Fibroblast of skin of scalp (primary cell): ENCODE results near the gene ARFIP2.

Experiments
- DNase-seq: peaks from one replicate; pipeline ENCODE4 v3.0.0-alpha.2; 2013

The ARFIP2 gene

DNA sequence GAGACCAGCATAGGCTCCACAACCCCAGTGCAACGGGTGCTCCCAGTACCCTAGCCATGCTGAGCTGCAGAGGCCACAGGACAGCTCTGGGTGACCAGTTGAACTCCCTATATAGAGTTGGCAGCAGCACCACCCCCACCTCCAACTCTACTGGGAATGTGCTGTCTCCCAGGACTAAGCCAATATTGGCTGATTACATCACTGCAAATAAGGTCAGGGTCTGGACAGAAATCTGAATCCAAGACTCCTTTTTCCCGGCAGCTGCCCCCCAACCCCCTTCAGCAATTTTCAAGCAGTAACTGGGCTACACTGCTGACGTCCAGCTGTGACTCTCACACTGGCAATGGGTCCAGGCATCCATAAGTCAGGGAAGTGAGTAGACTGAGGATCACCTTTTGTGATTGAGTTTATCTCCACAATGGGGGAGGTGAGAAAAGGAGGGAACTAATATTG is 40.2 kb downstream of the ARFIP2 start, which contains the start of gene HPX:
Gene HPX, minus strand, starts transcription at position 82 of the 453 bp plus-strand sequence. Its CDS starts 24 bp downstream, at position 58.
- no peak for DNase-seq

DNA sequence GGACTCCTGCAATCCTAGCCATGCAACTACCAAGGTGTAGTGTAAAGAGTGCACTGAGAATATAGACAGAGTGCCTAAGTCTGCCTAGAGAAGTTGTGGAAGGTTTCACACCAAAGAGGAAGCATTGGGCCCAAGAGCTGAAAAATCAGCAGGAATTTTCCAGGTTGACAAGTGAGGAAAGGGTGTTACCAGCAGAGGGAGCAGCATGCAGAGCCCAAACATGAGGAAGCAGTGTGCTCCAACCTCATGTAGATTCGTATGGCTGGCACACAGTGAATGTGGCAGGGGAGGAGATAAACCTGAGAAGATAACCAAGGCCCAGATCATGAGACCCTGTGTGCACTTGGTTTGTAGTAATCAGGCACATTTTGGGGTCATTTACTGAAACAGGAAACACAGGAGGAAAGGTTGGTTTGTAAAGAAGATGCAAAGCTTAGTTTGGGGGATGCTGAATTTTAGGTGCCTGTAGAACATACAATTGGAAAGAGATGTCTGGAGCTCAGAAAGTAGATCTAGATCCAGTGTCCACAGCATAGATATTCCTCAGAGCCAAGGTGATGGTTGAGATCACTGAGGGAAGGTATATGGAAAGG is 42.1 kb downstream of the ARFIP2 start:
- peak; percentile 57 for DNase-seq

DNA sequence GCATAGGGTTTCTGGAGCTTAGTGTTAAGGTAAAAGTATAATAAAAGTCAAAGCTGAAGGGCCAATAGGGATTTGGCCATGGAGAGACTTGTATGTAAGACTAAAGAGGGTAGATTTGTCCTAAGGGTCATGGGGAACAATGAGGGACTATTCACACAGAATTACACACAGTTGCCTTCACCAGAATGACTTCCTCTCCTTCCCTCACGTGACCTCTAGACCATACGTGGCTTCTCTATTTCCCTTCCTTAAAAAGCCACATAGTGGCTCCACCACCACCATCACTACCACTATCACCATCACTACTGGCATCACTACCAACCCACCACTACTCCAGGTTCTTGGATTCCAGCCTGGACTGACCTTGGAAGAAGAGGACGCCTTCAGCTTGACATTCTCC is 43.1 kb downstream of the ARFIP2 start:
- no peak for DNase-seq

DNA sequence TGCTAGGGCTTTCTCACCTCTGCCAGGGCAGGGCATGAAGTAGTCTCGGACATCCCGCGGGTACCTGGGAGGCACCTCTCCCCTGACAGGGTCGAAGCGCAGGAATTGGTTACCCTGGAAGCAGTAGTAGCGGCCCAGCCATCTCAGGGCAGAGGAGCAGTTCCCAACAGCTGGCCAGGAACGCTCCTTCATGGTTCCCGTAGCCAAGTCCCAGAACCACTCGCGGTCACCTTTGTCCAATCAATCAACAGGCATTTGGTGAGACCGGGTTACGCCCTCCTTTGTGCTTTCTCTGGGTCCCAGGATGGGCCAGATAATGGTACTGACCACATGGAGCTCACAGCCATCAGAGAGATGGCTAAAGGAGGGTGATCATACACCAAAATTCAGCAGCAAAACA is 43.7 kb downstream of the ARFIP2 start:
- no peak for DNase-seq

DNA sequence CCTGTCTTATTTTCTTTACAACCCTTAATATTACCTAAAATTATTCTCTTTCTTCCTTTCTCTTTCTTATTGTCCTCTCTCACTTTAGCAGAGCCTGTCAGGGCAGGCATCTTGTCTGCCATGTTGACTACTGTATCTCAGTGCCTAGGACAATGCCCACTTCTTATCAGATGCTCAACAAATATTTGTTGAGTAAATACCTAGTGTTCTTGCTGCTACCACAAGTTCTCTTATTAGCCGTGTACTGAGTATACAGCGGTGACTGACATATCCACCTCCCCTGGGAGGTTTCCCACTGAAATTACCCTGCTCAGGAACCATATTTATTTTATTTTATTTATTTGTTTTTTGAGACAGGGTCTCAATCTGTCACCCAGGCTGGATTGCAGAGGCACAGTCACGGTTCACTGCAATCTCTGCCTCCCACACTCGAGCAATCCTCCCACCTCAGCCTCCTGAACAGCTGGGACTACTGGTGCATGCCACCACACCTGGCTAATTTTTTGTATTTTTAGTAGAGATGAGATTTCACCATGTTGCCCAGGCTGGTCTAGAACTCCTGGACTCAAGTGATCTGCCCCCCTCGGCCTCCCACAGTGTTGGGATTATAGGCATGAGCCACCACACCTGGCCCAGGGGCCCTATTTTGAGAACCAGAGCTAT is 47.0 kb downstream of the ARFIP2 start:
- DNase-seq, result no peak

DNA sequence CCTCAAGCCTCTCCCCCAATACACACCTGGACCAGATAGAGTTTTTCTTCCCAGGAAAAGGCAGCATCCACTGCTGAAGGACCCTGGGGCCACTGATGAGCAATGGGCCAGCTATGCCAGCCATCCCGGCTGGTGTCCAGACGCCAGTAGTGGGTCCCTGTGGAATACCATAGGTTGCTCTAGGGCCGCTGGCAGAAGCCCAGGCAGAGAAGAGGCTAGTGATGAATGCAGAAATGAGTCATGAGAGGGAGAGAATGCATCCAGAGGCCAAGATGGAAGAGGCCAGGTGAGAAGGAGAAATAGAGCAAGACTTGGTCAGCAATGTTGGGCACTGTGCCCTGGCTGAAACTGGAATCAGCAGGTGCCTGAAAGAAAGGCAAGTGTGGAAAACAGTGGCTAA is 49.3 kb downstream of the ARFIP2 start:
- DNase-seq, result peak; percentile 76

DNA sequence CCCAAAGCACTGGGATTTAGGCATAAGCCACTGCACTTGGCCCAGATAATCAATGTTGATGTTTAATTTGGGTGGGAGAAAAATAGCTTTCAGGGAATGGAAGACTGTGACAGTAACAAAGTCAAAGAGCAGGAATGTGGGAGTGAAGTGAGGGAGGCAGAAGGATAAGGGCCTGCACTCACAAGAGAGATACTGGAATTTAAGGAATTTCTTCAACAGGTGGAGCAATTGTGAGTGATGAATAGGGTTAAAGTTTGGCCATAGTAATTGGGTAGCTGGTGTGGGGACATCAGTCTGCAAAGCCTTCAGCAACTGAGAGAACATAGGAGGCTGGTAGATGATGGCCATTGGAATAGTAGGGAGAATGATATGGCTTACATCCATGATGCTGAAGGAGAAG is 53.6 kb downstream of the ARFIP2 start:
- DNase-seq, result no peak
